HL-60 (cell line): ENCODE results near the gene ARHGAP24.

ENCODE experiments used
- CTCF ChIP-seq: IDR thresholded peaks from one replicate; pipeline ENCODE4 v1.5.1; 2011; ENCODE audit warnings: low read length, control low read depth, inconsistent platforms; ENCODE audit not compliant: insufficient read depth
- POLR2AphosphoS5 ChIP-seq: IDR thresholded peaks from 2 replicates; pipeline ENCODE4 v1.6.1; 2012; ENCODE audit warnings: low read depth
- SPI1 ChIP-seq: IDR thresholded peaks from 2 replicates; pipeline ENCODE4 v1.6.1; 2012; ENCODE audit warnings: low read depth, mild to moderate bottlenecking, borderline replicate concordance
- TF ChIP-seq, protein P1 (sequence below): IDR thresholded peaks from 2 replicates; pipeline ENCODE4 v1.6.1; 2012; ENCODE audit warnings: low read depth; ENCODE audit not compliant: insufficient replicate concordance

DNA sequence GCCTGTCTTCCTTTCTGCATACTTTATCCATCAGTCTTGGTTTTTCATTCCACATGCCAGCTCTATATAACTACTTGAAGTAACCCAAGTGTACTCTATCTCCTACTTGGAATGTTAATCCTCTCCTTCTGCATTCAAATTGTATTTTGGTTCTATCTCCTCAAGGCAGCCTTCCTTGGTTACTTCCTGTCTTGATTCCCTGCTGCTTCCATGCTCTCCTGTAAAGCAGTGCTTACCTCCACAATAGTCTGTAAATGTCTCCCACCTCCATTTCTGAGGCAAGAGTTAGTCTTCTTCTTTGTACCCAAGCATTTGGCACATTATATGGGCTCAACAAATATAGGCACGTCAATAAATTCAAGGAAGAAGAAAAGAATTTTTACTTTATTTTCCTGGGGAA is 298.4 kb downstream of the ARHGAP24 start:
- TF ChIP-seq CTCF: no peak
- TF ChIP-seq POLR2AphosphoS5: no peak
- TF ChIP-seq, protein P1, sequence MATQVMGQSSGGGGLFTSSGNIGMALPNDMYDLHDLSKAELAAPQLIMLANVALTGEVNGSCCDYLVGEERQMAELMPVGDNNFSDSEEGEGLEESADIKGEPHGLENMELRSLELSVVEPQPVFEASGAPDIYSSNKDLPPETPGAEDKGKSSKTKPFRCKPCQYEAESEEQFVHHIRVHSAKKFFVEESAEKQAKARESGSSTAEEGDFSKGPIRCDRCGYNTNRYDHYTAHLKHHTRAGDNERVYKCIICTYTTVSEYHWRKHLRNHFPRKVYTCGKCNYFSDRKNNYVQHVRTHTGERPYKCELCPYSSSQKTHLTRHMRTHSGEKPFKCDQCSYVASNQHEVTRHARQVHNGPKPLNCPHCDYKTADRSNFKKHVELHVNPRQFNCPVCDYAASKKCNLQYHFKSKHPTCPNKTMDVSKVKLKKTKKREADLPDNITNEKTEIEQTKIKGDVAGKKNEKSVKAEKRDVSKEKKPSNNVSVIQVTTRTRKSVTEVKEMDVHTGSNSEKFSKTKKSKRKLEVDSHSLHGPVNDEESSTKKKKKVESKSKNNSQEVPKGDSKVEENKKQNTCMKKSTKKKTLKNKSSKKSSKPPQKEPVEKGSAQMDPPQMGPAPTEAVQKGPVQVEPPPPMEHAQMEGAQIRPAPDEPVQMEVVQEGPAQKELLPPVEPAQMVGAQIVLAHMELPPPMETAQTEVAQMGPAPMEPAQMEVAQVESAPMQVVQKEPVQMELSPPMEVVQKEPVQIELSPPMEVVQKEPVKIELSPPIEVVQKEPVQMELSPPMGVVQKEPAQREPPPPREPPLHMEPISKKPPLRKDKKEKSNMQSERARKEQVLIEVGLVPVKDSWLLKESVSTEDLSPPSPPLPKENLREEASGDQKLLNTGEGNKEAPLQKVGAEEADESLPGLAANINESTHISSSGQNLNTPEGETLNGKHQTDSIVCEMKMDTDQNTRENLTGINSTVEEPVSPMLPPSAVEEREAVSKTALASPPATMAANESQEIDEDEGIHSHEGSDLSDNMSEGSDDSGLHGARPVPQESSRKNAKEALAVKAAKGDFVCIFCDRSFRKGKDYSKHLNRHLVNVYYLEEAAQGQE: no peak
- TF ChIP-seq SPI1: no peak
